Measurements from ENCODE around the gene SH3RF3.

SH3RF3 gene

DNA sequence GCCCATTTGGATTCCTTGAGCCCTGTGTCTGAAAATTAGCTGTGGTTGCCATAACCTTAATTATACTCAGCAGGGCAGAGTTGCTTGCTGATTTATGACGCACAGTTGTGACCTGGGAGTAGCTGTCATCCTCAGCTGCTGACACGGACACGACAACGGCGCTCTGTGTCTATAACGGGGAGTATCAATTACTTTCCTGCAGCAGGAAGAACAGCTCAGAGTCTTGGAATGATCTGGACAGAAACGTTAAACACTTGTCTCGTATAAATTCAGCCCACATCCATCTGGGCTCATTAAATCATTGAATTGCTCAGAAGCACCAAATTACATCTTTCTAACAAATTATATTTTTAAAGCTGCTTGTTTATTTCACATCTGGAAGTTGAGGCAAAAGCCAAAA is 368.5 kb downstream of the SH3RF3 start:
- TF ChIP-seq YY1 (IDR thresholded peaks at IDR 0.05; ENCODE audit: insufficient read depth, insufficient read length) (no peak), ZNF274 (IDR thresholded peaks at IDR 0.05; ENCODE audit: low read depth, low read length) (no peak), SUZ12 (IDR thresholded peaks at IDR 0.05; ENCODE audit: extremely low read depth, insufficient read depth, insufficient read length) (no peak)
- Histone ChIP-seq H3K27me3 (ENCODE audit: insufficient read depth, insufficient read length) (no peaks in the 10 kb centered on the region), H3K9me3 (ENCODE audit: insufficient read depth, low read length) (peaks cover 7% of the 10 kb centered on the region; the same call in 1 of the 2 replicates), H3K4me1 (ENCODE audit: insufficient read depth, insufficient read length) (no peaks in the 10 kb centered on the region), H3K4me3 (ENCODE audit: insufficient read length, low read depth) (no peak overlapping the region), H3K9ac (ENCODE audit: insufficient read length, low read depth) (no peak overlapping the region), H3K36me3 (ENCODE audit: insufficient read depth, insufficient read length, low read length) (no peaks in the 10 kb centered on the region)
- DNase-seq (ENCODE audit: low read depth, low spot score) = no peak

DNA sequence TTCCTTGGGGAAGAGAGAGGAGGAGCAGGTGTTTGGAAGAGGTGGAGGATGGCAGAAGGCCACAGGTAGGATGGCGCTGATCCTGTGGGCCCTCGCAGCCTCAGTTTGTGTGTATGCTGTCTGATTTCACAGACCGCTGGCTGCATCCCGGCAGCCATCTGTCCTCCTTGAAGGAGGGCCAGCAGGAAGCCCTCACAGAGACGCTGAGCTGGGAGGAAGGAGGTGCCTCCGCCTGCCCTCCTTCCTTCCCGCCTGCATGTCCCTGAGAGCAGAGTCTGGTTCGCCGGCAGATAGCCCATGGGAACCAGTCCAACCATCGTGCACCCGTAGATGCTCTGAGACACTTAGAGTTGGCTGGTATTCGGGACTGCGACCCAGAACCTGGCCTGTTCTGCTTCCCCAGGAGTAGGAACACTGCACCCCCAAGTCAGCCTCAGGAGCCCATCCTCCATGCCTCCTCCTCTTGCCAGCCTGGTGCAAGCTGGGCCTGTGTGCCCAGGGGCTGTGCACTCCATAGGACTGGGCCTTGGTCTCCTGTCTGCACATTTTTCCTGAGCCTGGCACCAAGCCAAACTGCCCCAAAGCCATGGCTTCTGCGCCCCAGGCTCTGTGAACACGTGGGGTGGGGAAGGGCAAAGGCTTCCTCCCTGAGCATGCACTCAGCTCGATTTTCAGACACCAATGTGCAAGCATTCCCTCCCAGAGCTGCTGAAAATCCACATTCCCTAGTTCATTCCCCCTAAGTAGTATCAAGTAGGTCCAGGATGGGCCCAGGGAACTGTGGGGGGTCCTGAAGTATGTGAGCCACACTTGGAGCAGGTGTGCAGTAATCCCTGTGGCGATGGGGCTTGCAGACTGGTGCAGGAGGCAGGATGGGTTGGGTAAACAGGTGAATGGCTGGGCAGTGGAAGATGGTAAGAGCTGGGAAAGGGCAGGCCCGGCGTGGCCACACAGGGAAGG is 369.2 kb downstream of the SH3RF3 start:
- H3K9me3 ChIP-seq (ENCODE audit: insufficient read depth, low read length) = peaks cover 7% of the 10 kb centered on the region; the same call in 1 of the 2 replicates
- H3K36me3 ChIP-seq (ENCODE audit: insufficient read depth, insufficient read length, low read length) = no peaks in the 10 kb centered on the region
- TF ChIP-seq SUZ12 (IDR thresholded peaks at IDR 0.05; ENCODE audit: extremely low read depth, insufficient read depth, insufficient read length) = no peak
- TF ChIP-seq YY1 (IDR thresholded peaks at IDR 0.05; ENCODE audit: insufficient read depth, insufficient read length) = no peak
- TF ChIP-seq ZNF274 (IDR thresholded peaks at IDR 0.05; ENCODE audit: low read depth, low read length) = no peak
- no peak for DNase-seq (ENCODE audit: low read depth, low spot score)
- no peaks in the 10 kb centered on the region for H3K4me1 ChIP-seq (ENCODE audit: insufficient read depth, insufficient read length)
- H3K9ac ChIP-seq (ENCODE audit: insufficient read length, low read depth) = no peak overlapping the region
- no peak overlapping the region for H3K4me3 ChIP-seq (ENCODE audit: insufficient read length, low read depth)
- H3K27me3 ChIP-seq (ENCODE audit: insufficient read depth, insufficient read length) = no peaks in the 10 kb centered on the region

GRCh38 chr2:109498906-109499305 is 369.9 kb downstream of the SH3RF3 start:
- H3K4me1 ChIP-seq (ENCODE audit: insufficient read depth, insufficient read length) = no peaks in the 10 kb centered on the region
- no peaks in the 10 kb centered on the region for H3K36me3 ChIP-seq (ENCODE audit: insufficient read depth, insufficient read length, low read length)
- peaks cover 7% of the 10 kb centered on the region; the same call in 1 of the 2 replicates for H3K9me3 ChIP-seq (ENCODE audit: insufficient read depth, low read length)
- H3K27me3 ChIP-seq (ENCODE audit: insufficient read depth, insufficient read length) = no peaks in the 10 kb centered on the region
- TF ChIP-seq ZNF274 (IDR thresholded peaks at IDR 0.05; ENCODE audit: low read depth, low read length) = no peak
- no peak for TF ChIP-seq SUZ12 (IDR thresholded peaks at IDR 0.05; ENCODE audit: extremely low read depth, insufficient read depth, insufficient read length)
- TF ChIP-seq YY1 (IDR thresholded peaks at IDR 0.05; ENCODE audit: insufficient read depth, insufficient read length) = no peak
- no peak for DNase-seq (ENCODE audit: low read depth, low spot score)
- no peak overlapping the region for H3K9ac ChIP-seq (ENCODE audit: insufficient read length, low read depth)
- no peak overlapping the region for H3K4me3 ChIP-seq (ENCODE audit: insufficient read length, low read depth)

DNA sequence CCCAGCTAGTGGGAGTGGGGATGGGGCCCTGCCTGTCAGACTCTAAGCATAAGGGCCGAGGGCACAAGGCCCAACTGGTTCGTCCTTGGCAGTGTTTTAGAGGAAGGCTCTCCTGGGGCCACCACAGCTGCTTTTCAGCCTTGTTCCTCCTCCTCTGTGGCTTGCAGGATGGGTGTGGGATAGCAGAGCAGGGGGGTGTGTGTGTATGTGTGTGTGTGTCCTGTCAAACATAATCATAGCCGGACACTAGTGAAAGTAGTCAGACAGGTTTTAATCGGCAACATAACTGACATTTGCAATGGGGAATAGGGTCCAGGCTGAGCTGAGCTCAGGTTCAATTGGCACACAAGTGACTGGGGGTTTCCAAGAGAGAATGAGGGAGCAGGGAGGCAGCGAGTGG is 370.6 kb downstream of the SH3RF3 start:
- Histone ChIP-seq H3K9me3 (ENCODE audit: insufficient read depth, low read length) (peaks cover 7% of the 10 kb centered on the region; the same call in 1 of the 2 replicates), H3K4me3 (ENCODE audit: insufficient read length, low read depth) (no peak overlapping the region), H3K4me1 (ENCODE audit: insufficient read depth, insufficient read length) (no peaks in the 10 kb centered on the region), H3K27me3 (ENCODE audit: insufficient read depth, insufficient read length) (no peaks in the 10 kb centered on the region), H3K36me3 (ENCODE audit: insufficient read depth, insufficient read length, low read length) (no peaks in the 10 kb centered on the region), H3K9ac (ENCODE audit: insufficient read length, low read depth) (no peak overlapping the region)
- no peak for DNase-seq (ENCODE audit: low read depth, low spot score)
- TF ChIP-seq SUZ12 (IDR thresholded peaks at IDR 0.05; ENCODE audit: extremely low read depth, insufficient read depth, insufficient read length) (no peak), YY1 (IDR thresholded peaks at IDR 0.05; ENCODE audit: insufficient read depth, insufficient read length) (no peak), ZNF274 (IDR thresholded peaks at IDR 0.05; ENCODE audit: low read depth, low read length) (no peak)

DNA sequence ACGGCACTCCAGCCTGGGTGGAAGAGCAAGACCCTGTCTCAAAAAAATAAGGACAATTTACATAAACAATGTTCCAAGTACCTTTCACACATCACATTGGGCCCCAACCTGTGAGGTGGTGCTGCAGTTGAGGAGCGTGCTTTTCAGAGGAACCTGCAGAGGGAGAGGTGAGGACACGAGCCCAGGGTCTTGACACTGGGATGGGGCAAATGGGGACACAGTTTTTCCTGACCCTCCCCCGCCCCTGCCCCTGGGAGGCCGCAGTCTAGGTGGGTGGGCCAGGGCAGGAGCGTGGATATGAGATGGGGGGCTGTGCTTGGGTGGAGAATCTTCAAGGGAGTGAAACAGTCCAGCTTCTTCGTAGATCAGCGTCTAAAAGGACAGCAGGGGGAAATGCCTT is 371.9 kb downstream of the SH3RF3 start:
- Histone ChIP-seq H3K36me3 (ENCODE audit: insufficient read depth, insufficient read length, low read length) (no peaks in the 10 kb centered on the region), H3K27me3 (ENCODE audit: insufficient read depth, insufficient read length) (no peaks in the 10 kb centered on the region), H3K9ac (ENCODE audit: insufficient read length, low read depth) (no peak overlapping the region), H3K4me3 (ENCODE audit: insufficient read length, low read depth) (no peak overlapping the region), H3K4me1 (ENCODE audit: insufficient read depth, insufficient read length) (no peaks in the 10 kb centered on the region), H3K9me3 (ENCODE audit: insufficient read depth, low read length) (peaks cover 12% of the 10 kb centered on the region; the same call in 1 of the 2 replicates)
- no peak for DNase-seq (ENCODE audit: low read depth, low spot score)
- TF ChIP-seq ZNF274 (IDR thresholded peaks at IDR 0.05; ENCODE audit: low read depth, low read length) (no peak), SUZ12 (IDR thresholded peaks at IDR 0.05; ENCODE audit: extremely low read depth, insufficient read depth, insufficient read length) (no peak), YY1 (IDR thresholded peaks at IDR 0.05; ENCODE audit: insufficient read depth, insufficient read length) (no peak)

- Histone ChIP-seq H3K9me3 (ENCODE audit: insufficient read depth, low read length) (peaks cover 10% of the 10 kb centered on the region; the same call in 1 of the 2 replicates), H3K9ac (ENCODE audit: insufficient read length, low read depth) (no peak overlapping the region), H3K4me1 (ENCODE audit: insufficient read depth, insufficient read length) (no peaks in the 10 kb centered on the region), H3K4me3 (ENCODE audit: insufficient read length, low read depth) (no peak overlapping the region), H3K36me3 (ENCODE audit: insufficient read depth, insufficient read length, low read length) (no peaks in the 10 kb centered on the region), H3K27me3 (ENCODE audit: insufficient read depth, insufficient read length) (no peaks in the 10 kb centered on the region)
- no peak for DNase-seq (ENCODE audit: low read depth, low spot score)
- no peak for TF ChIP-seq YY1 (IDR thresholded peaks at IDR 0.05; ENCODE audit: insufficient read depth, insufficient read length)
- TF ChIP-seq SUZ12 (IDR thresholded peaks at IDR 0.05; ENCODE audit: extremely low read depth, insufficient read depth, insufficient read length) = no peak
- no peak for TF ChIP-seq ZNF274 (IDR thresholded peaks at IDR 0.05; ENCODE audit: low read depth, low read length)
Measured at GRCh38 chr2:109501461-109501860, 372.5 kb downstream of the SH3RF3 start.

DNA sequence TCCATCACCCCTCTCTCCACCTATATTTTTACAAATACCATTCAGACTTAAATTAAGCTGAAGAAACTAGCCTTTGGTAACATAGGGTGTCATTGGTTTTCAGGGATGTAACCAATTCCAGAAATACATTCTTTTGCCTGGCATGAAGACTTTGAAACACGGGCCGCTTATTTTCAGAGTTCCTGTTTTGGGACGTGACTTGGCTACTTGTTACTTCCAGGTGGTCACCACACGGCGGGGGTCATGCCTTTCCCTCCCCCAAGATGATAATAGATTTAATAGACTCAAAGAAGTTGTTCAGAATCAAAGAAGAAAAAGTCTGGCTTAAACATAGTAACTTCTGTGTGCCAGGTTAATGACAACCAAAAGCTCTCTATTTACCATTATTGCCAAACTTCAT is 374.2 kb downstream of the SH3RF3 start:
- Histone ChIP-seq H3K27me3 (ENCODE audit: insufficient read depth, insufficient read length) (no peaks in the 10 kb centered on the region), H3K36me3 (ENCODE audit: insufficient read depth, insufficient read length, low read length) (no peaks in the 10 kb centered on the region), H3K4me3 (ENCODE audit: insufficient read length, low read depth) (no peak overlapping the region), H3K9me3 (ENCODE audit: insufficient read depth, low read length) (peaks cover 10% of the 10 kb centered on the region; the same call in 1 of the 2 replicates), H3K4me1 (ENCODE audit: insufficient read depth, insufficient read length) (no peaks in the 10 kb centered on the region), H3K9ac (ENCODE audit: insufficient read length, low read depth) (no peak overlapping the region)
- TF ChIP-seq SUZ12 (IDR thresholded peaks at IDR 0.05; ENCODE audit: extremely low read depth, insufficient read depth, insufficient read length) = no peak
- TF ChIP-seq YY1 (IDR thresholded peaks at IDR 0.05; ENCODE audit: insufficient read depth, insufficient read length) = no peak
- no peak for TF ChIP-seq ZNF274 (IDR thresholded peaks at IDR 0.05; ENCODE audit: low read depth, low read length)
- no peak for DNase-seq (ENCODE audit: low read depth, low spot score)

Data from NT2/D1 (cell line).